A549 (cell line): ENCODE measurements around the gene OTUD3.

ENCODE experiments used
- BCL3 ChIP-seq: fragments of >200 bp; sonication (Bioruptor Twin); formaldehyde crosslinking; IDR thresholded peaks from 3 replicates; pipeline ENCODE4 v1.6.1; 2016
- REST ChIP-seq: fragments of 200-600 bp; sonication (generic); IDR thresholded peaks from 2 replicates; pipeline ENCODE4 v1.6.1; 2016; ENCODE audit warnings: antibody characterized with exemption, mild to moderate bottlenecking, moderate library complexity
- TF ChIP-seq, protein P1 (sequence below): fragments of >200 bp; sonication (Bioruptor Twin); formaldehyde crosslinking; IDR thresholded peaks from 3 replicates; pipeline ENCODE4 v1.5.1; 2016

DNA sequence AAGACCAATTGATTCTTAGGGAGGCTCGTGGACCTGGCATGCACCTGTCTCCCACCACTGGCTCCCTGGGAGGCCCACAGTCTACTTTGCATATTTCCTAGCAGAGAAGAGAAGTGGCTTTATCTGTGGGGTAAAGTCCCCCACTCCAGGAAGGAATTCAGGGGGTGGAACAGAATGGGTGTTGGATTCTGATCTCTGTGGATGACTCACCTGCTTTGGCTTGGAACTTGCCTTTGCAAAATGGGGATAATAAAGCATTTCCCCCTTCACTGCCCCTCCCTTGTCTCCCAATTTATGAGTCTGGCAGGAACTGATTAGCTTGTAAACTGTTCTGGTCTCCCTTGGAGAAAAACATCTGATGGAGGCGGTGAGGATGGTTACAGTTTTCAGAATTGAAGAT, 21.2 kb upstream of the OTUD3 start:
- TF ChIP-seq, protein P1, sequence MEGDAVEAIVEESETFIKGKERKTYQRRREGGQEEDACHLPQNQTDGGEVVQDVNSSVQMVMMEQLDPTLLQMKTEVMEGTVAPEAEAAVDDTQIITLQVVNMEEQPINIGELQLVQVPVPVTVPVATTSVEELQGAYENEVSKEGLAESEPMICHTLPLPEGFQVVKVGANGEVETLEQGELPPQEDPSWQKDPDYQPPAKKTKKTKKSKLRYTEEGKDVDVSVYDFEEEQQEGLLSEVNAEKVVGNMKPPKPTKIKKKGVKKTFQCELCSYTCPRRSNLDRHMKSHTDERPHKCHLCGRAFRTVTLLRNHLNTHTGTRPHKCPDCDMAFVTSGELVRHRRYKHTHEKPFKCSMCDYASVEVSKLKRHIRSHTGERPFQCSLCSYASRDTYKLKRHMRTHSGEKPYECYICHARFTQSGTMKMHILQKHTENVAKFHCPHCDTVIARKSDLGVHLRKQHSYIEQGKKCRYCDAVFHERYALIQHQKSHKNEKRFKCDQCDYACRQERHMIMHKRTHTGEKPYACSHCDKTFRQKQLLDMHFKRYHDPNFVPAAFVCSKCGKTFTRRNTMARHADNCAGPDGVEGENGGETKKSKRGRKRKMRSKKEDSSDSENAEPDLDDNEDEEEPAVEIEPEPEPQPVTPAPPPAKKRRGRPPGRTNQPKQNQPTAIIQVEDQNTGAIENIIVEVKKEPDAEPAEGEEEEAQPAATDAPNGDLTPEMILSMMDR = no peak
- TF ChIP-seq BCL3 (no peak), REST (no peak)
